ENCODE results near the gene CDC42BPB.

GRCh38 chr14:103057372-103058163 is at the start of gene CDC42BPB:
- no peak for TF ChIP-seq CTCF (IDR thresholded peaks at IDR 0.05)
- TF ChIP-seq, protein P1, sequence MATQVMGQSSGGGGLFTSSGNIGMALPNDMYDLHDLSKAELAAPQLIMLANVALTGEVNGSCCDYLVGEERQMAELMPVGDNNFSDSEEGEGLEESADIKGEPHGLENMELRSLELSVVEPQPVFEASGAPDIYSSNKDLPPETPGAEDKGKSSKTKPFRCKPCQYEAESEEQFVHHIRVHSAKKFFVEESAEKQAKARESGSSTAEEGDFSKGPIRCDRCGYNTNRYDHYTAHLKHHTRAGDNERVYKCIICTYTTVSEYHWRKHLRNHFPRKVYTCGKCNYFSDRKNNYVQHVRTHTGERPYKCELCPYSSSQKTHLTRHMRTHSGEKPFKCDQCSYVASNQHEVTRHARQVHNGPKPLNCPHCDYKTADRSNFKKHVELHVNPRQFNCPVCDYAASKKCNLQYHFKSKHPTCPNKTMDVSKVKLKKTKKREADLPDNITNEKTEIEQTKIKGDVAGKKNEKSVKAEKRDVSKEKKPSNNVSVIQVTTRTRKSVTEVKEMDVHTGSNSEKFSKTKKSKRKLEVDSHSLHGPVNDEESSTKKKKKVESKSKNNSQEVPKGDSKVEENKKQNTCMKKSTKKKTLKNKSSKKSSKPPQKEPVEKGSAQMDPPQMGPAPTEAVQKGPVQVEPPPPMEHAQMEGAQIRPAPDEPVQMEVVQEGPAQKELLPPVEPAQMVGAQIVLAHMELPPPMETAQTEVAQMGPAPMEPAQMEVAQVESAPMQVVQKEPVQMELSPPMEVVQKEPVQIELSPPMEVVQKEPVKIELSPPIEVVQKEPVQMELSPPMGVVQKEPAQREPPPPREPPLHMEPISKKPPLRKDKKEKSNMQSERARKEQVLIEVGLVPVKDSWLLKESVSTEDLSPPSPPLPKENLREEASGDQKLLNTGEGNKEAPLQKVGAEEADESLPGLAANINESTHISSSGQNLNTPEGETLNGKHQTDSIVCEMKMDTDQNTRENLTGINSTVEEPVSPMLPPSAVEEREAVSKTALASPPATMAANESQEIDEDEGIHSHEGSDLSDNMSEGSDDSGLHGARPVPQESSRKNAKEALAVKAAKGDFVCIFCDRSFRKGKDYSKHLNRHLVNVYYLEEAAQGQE (IDR thresholded peaks at IDR 0.05; ENCODE audit: insufficient read depth in 1 of 2, low read depth in 2 of 2, low read length in 1 of 2), result no peak

Data from Panc1 (cell line).